ENCODE results near the gene PTPRN2.

PTPRN2 gene

DNA sequence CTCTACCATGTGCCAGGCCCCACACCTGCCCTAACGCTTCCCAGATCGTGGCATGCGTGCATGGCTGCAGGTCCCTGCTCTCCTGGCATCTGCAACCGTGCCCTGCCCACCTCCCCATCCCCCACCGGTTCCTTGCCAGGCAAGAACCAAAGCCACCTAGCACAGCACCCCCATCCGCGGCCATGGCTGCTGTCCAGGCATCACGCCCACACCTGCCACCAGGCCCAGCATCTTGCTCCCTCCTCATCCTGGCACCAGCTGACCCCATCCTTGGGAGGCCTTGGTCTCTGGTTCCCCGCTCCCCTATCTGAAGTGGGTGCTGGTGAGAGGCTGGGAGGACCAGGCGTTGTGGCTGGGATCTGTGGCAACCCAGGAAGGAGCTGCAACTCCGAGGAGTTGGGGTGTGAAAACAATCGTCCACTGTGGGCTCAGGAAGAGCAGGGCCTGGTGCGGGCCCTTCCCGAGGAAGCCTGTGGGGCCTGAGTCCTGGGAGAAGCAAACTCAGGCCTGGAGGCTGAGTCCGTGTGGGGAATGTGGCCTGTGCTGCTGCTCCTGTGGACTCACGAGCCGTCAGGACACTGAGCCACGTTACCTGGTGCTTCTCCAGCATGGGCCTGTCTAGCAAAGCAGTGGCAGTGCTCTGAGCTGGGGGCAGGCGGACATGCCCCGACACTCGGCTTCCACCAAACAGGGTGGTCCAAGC is 833.8 kb downstream of the PTPRN2 start:
- DNase-seq (ENCODE audit: low read depth, low spot score), result no peak
- no peak overlapping the region for H3K27ac ChIP-seq

DNA sequence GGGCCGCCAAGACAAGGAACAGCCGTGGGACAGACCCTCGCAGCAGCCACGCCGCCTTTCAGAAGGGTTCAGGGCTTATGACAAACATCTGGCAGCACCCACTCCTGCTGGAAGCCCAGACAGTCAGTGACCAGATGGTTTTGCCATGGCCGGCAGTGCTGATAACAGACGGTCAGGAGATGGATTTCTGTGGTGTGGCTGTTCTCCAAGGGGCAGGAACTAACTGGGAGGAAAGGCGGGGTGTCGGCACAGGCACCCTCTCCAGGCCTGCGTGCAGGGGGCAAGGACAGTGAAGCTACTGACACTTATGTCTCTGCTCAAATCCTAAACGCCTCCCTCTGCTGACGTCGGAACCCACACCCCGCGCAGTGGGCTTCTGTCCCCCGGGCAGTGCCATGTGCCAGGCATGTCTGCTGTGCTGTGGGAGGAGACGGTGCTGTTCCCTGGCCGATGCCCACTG is 834.8 kb downstream of the PTPRN2 start:
- no peak overlapping the region for H3K27ac ChIP-seq
- no peak for DNase-seq (ENCODE audit: low read depth, low spot score)

DNA sequence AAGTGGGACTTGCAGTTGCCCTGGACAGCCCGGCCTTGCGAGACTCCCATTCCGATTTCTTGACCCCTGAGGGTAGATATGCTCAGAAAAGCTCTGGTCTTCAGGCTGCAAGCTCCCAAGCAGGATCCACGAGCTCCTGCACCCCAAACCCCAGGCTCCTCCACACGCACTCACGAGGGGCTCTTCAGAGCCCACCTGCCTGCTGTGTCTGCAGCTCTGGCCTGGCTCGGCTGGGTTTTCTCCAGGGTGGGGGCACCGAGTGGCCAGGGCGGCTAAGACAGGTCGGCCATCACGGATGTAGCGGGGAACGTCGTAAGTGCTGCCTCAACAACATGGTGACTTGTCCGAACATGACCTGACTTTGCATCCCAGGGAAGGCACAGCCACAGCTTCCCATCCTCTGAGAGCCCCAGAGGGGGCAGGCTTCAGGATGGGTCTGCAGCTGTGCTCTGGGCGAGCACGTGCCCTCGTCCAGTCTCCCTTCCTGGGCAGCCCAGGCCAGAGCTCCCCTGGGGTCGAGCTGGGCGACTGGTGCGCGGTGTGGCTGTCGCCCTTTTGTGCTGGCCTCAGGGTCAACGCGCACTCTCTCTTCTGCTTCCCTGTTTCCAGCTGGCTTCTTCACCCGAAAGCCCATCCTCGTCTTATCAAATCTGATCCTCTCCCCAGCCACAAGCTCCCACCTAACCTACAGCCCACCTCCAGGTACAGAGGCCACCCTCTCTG is 835.5 kb downstream of the PTPRN2 start:
- no peak for DNase-seq (ENCODE audit: low read depth, low spot score)
- no peak overlapping the region for H3K27ac ChIP-seq

DNA sequence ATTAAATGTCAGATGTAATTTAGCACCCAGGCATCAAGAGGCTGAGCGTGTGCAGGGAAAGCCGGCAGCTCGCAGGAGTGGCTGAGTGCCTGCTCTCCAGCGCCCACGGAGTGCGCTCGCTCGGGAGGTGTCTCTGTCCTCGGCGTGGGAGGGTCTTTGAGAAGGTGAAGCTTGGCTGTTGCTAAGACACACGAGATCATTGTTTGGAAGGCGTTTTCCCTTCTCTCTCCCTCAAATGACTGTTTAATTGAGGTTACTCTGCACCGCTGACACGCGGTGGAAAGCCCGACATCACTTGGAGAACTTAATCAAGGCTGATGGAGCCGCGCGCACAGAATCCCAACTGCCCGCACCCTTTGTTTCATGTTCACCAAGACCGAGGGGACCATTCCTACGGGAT is 836.2 kb downstream of the PTPRN2 start:
- H3K27ac ChIP-seq, result no peak overlapping the region
- no peak for DNase-seq (ENCODE audit: low read depth, low spot score)

- no peak for DNase-seq (ENCODE audit: low read depth, low spot score)
- H3K27ac ChIP-seq, result no peak overlapping the region
Measured at GRCh38 chr7:157750291-157750690, 837.3 kb downstream of the PTPRN2 start.

DNA sequence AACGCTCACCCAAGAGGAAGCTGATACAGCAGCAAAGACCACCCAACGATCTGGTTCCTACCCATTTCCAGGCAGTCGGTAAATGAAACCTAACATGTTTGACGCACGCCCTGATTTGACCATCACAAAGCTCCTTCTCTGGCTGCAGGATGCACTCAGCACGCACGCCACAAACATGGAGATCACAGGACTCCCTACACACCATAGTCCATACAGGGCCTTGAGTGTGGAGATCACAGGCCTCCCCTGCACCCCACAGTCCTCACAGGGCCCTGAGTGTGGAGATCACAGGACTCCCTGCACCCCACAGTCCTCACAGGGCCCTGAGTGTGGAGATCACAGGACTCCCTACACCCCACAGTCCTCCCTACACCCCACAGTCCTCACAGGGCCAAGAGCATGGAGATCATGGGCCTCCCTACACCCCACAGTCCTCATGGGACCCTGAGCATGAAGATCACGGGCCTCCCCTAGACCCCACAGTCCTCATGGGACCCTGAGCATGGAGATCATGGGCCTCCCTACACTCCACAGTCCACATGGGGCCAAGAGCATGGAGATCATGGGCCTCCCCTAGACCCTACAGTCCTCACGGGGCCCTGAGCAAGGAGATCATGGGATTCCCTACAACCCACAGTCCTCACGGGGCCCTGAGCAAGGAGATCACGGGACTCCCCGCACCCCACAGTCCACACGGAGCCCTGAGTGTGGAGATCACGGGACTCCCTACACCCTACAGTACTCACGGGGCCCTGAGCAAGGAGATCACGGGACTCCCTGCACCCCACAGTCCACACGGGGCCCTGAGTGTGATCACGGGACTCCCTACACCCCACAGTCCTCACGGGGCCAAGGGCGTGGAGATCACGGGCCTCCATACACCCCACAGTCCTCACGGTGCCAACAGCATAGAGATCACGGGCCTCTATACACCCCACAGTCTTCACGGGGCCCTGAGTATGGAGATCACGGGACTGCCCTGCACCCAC is 841.6 kb downstream of the PTPRN2 start:
- DNase-seq (ENCODE audit: low read depth, low spot score), result no peak
- no peak overlapping the region for H3K27ac ChIP-seq

DNA sequence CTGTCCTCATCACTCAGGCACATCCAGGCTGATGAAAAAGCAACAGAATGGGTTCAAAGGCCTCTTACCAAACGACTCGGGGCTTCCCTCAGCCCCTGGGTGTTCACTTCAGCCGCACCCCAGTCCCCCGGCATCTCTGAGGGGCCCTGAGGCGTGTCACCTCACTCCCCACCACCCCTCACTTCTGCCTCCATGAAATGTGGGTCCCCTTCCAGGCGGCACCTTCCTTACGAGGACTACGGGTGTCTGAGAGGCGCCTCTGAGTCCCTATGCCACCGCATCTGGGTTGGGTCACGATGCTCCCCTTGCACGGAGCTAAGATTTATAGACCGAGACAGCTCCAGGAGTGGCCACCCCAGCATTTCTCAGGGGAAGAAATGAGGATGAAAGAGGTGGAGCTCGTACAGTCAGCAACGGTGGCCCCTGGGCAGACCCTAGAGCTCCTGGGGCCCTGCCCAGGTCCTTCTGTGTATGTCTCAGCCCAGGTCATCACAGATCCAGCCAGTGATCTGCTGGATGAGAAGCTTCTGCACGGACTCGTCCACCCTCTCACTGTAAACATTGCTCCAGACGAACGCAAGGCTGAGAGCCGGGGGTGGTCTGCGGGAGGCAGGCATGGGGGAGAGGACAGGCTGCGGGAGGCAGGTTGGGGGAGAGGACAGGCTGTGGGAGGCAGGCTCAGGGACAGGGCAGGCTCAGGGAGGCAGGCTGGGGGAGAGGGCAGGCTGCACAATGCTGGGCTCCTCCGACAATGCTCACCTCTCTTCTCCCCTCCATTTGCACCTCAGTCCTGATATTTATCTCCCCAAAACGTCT is 842.6 kb downstream of the PTPRN2 start:
- H3K27ac ChIP-seq, result no peak overlapping the region
- no peak for DNase-seq (ENCODE audit: low read depth, low spot score)

DNA sequence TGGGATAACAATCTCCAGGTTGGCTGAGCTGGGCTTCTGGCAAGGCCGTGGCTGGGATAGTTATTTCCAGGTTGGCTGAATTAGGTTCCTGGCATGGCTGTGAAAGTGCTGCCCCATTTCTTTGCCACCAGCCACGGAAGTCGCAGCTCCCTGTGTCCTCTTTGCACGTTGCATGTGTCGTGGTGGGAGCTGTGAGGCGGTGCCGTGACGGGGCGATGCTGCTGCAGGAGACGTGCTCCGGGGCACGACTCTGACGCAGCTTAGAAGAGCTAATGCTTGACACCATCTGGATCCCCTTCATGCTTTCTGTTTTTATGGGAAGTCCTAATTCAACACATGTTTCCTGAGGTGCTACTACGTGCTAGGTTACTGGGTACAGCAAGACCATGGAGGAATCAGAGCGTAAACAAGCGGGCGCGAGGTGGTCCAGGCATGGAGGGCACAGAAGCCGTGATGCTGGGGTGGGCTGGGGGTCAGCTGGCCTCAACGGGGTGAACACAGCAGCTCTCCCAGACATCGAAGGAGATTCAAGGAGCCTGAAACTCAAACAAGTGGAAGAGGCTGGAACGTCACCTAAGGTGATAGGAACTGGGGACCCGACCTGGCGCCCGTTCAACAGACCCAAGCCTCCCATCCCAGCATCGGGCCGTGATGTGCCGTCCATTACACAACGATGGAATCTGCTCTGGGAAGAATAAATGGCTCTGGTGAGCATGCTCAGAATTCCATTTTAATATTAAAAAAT is 843.7 kb downstream of the PTPRN2 start:
- no peak overlapping the region for H3K27ac ChIP-seq
- no peak for DNase-seq (ENCODE audit: low read depth, low spot score)

- H3K27ac ChIP-seq, result no peak overlapping the region
- no peak for DNase-seq (ENCODE audit: low read depth, low spot score)
Measured at GRCh38 chr7:157740251-157740798, 847.3 kb downstream of the PTPRN2 start.

GRCh38 chr7:157739650-157740049 is 848.0 kb downstream of the PTPRN2 start:
- no peak for DNase-seq (ENCODE audit: low read depth, low spot score)
- no peak overlapping the region for H3K27ac ChIP-seq

- DNase-seq (ENCODE audit: low read depth, low spot score), result no peak
- no peak overlapping the region for H3K27ac ChIP-seq
Measured at GRCh38 chr7:157739031-157739430, 848.6 kb downstream of the PTPRN2 start.

DNA sequence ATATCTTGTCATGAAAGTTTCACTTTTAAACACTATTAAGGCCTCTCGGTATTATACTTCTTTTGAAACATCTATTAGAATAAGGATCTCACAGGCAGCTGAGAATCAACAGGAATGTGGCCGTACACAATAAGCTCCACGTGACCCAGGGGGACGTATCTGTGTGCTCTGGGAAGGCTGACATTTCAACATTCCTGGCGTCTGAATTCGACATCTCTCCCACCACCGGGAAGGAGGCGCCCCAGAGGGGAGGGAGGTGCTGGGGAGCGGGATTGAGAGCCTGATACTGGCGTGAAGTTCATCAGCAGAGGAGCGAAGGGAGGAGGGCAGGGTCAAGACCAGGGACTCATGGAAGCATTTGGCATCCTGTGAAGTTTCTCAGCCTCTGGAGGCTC is 849.6 kb downstream of the PTPRN2 start:
- DNase-seq (ENCODE audit: low read depth, low spot score), result no peak
- H3K27ac ChIP-seq, result no peak overlapping the region

- H3K27ac ChIP-seq, result no peak overlapping the region
- DNase-seq (ENCODE audit: low read depth, low spot score), result no peak
Measured at GRCh38 chr7:157737151-157738065, 850.2 kb downstream of the PTPRN2 start.

DNA sequence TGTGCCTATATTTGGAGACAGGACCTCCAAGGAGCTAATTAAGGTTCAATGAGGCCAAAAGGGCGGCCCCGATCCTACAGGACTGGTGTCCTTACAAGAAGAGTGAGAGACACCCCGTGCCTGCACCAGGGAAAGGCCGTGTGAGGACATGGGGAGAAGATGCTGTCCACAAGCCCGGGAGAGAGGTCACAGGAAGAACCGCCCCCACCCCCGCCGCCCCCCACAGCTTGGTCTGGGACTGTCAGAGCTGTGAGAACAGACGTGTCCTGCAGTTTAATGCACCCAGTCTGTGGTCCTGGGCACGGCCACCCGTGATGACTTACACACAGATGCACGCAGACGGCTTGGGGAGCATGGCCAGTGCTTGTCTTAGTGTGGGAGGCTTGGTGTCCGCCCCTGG is 851.3 kb downstream of the PTPRN2 start:
- no peak overlapping the region for H3K27ac ChIP-seq
- no peak for DNase-seq (ENCODE audit: low read depth, low spot score)

DNA sequence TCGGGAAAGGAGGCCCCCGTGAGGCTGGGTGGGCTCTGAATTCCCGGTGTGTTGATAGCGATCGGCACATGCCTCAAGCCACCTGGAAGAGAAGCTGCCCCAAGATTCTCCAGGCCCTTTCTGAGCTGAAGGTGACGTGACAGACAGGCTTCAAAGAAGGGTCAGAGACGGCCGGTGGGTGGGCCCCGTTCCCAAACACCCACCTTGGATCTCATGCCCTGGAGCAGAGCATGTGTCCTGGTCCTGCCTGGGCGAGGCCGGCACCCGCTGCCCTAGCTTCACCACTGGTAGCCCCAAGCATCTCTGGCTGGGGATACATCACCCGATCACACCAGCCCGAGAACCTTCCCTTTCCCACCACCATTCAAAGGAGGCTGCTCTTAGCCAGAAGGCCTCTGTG is 851.8 kb downstream of the PTPRN2 start:
- no peak overlapping the region for H3K27ac ChIP-seq
- no peak for DNase-seq (ENCODE audit: low read depth, low spot score)

DNA sequence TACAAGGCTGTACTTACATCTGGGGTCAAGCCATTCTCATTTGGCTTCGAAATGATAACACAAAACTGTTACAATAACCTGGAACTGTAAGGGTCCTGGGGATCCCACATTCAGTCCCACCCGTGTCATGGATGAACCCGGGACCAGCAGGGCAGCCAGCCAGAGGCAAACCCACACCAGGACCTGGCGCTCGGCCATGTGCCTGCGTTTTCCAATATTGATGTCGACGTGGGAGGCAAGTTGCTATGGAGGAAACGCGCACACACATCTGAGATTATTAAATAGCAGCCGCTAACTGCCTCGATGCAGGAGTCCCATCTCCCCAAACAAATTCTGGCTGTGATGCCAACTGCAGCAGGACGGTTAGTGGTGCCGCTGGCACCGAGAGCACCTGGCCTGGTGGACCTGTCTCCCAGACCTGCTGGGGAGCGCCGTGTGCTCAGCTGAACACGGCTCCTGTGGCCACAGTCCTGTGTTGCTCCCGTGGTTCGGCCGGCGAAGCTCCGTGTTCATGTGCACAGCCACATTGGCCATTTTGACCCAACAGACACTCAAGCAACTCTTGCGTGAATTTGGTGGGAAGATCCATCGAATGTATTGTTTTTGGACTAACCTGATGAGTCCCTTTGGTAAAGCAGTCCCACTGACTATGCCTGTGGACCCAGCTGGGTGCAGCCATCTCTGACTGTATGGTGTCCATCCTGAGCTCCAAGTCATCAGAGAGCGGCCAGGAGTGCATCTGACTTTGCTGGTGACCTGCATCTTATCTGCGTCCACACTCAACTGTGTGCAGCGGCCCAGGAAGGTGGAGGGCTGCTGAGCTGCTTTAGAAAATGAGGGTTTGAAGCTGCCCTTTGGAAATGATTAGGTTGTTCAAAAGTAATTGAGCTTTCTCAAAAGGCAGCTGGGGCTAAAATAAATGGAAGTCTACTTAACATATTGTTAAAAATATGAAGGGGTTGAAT is 852.7 kb downstream of the PTPRN2 start:
- no peak overlapping the region for H3K27ac ChIP-seq
- no peak for DNase-seq (ENCODE audit: low read depth, low spot score)

Data from epithelial cell of prostate (primary cell).